A549 (cell line): Measurements from ENCODE around the gene NDUFC1. TPM values are rescaled to one million over a fixed set of nuclear protein-coding genes. Genes with fewer than 3 reads are reported as not detected.

Experiments
- ATAC-seq, 2 experiments: fragments of 200-7000 bp in 1 of 2; fragments of >200 bp in 1 of 2; cut with Nextera tagmentation in 1 of 2; cut with Tn5 transposase in 1 of 2; 3 replicates each; pipeline versions ENCODE4 v1.8.0 to v1.9.1; 2018 to 2020; ENCODE audit warnings: mild to moderate bottlenecking in 1 of 2, moderate library complexity in 1 of 2
- CTCF ChIA-PET: fragments of 300-600 bp; sonication (Branson Sonifier 250); formaldehyde crosslinking; extraction: SDS; loops from one replicate; lab custom pipeline; 2021; ENCODE audit warnings: antibody characterized with exemption, inconsistent platforms; lab: Yijun Ruan, JAX
- POLR2A ChIA-PET: fragments of 350-600 bp; formaldehyde crosslinking; extraction: SDS; loops from one replicate; lab custom pipeline; 2021; ENCODE audit warnings: antibody characterized with exemption, inconsistent platforms; lab: Yijun Ruan, JAX
- DNase-seq, 2 experiments: peaks; one replicate each; pipeline versions ENCODE4 v3.0.0 to v3.0.0-alpha.2; 2011 to 2016; ENCODE audit warnings: low read depth in 1 of 2, low spot score in 1 of 2
- FAIRE-seq: peaks from 2 replicates; lab custom pipeline; 2011; peaks lifted over from hg19 to GRCh38; lab: Jason Lieb, UNC
- H3K27ac ChIP-seq, 2 experiments: fragments of >200 bp; sonication (Bioruptor Twin); formaldehyde crosslinking; 3 replicates each; pipeline ENCODE4 v1.5.1; 2016 to 2017
- H3K4me1 ChIP-seq: fragments of >200 bp; sonication (Bioruptor Twin); formaldehyde crosslinking; 3 replicates; pipeline ENCODE4 v1.6.1; 2016
- H3K4me2 ChIP-seq: fragments of >200 bp; sonication (Bioruptor Twin); formaldehyde crosslinking; 3 replicates; pipeline ENCODE4 v1.6.1; 2016
- H3K4me3 ChIP-seq: fragments of >200 bp; sonication (Bioruptor Twin); formaldehyde crosslinking; 3 replicates; pipeline ENCODE4 v1.5.1; 2016
- H3K9me3 ChIP-seq: fragments of >200 bp; sonication (Bioruptor Twin); formaldehyde crosslinking; 3 replicates; pipeline ENCODE4 v1.6.1; 2016
- CBX8 ChIP-seq: fragments of 200-600 bp; sonication (generic); IDR thresholded peaks from 2 replicates; pipeline ENCODE4 v1.6.1; 2016
- CHD4 ChIP-seq: fragments of 200-600 bp; sonication (generic); IDR thresholded peaks from 2 replicates; pipeline ENCODE4 v1.6.1; 2016; ENCODE audit warnings: antibody characterized with exemption, mild to moderate bottlenecking, borderline replicate concordance
- EHF ChIP-seq: fragments of 250-450 bp; sonication (Bioruptor Pico); IDR thresholded peaks from 2 replicates; pipeline ENCODE4 v1.5.0; 2020; ENCODE audit warnings: mild to moderate bottlenecking
- EP300 ChIP-seq, 2 experiments: fragments of >200 bp; sonication (Bioruptor Twin); formaldehyde crosslinking; IDR thresholded peaks; 2 replicates in 1 of 2; 3 replicates in 1 of 2; pipeline ENCODE4 v1.6.1; 2016 to 2017
- ESRRA ChIP-seq: fragments of 150-350 bp; IDR thresholded peaks from 2 replicates; pipeline ENCODE4 v1.6.1; 2014; ENCODE audit warnings: mild to moderate bottlenecking, low read length, borderline replicate concordance
- FOXS1 ChIP-seq: fragments of 250-450 bp; sonication (Bioruptor Pico); IDR thresholded peaks from 2 replicates; pipeline ENCODE4 v1.5.0; 2020; ENCODE audit warnings: mild to moderate bottlenecking, moderate library complexity
- HOXA7 ChIP-seq: fragments of 250-450 bp; sonication (Bioruptor Pico); IDR thresholded peaks from 2 replicates; pipeline ENCODE4 v1.5.0; 2020; ENCODE audit warnings: mild to moderate bottlenecking, moderate library complexity
- HOXB13 ChIP-seq: fragments of 250-450 bp; sonication (Bioruptor Pico); IDR thresholded peaks from 2 replicates; pipeline ENCODE4 v1.5.0; 2020; ENCODE audit warnings: low read depth, mild to moderate bottlenecking, moderate library complexity
- JUN ChIP-seq, 2 experiments: fragments of >200 bp; sonication (Bioruptor Twin); formaldehyde crosslinking; IDR thresholded peaks; 2 replicates in 1 of 2; 3 replicates in 1 of 2; pipeline ENCODE4 v1.6.1; 2016 to 2017
- JUNB ChIP-seq: fragments of >200 bp; sonication (Bioruptor Twin); formaldehyde crosslinking; IDR thresholded peaks from 2 replicates; pipeline ENCODE4 v1.6.1; 2016
- KDM1A ChIP-seq: fragments of 200-600 bp; sonication (generic); IDR thresholded peaks from 2 replicates; pipeline ENCODE4 v1.6.1; 2016; ENCODE audit warnings: low read depth, mild to moderate bottlenecking
- MAFK ChIP-seq: fragments of 450-650 bp; IDR thresholded peaks from 2 replicates; pipeline ENCODE4 v1.6.1; 2014; ENCODE audit not compliant: partially characterized antibody
- MAZ ChIP-seq: fragments of 150-350 bp; IDR thresholded peaks from 2 replicates; pipeline ENCODE4 v1.6.1; 2014; ENCODE audit warnings: antibody characterized with exemption, low read depth, low read length, borderline replicate concordance
- MYC ChIP-seq: IDR thresholded peaks from 2 replicates; pipeline ENCODE4 v1.6.1; 2012; ENCODE audit warnings: mild to moderate bottlenecking, inconsistent platforms, low read length, improper control_type of control experiment, borderline replicate concordance
- NFE2L2 ChIP-seq: fragments of 150-350 bp; conservative IDR thresholded peaks from 2 replicates; pipeline ENCODE4 v1.6.1; 2014; ENCODE audit warnings: low read length
- PHF8 ChIP-seq: fragments of 200-600 bp; sonication (generic); IDR thresholded peaks from 2 replicates; pipeline ENCODE4 v1.6.1; 2016; ENCODE audit warnings: low read depth, mild to moderate bottlenecking, antibody characterized with exemption, moderate library complexity, borderline replicate concordance
- POLR2A ChIP-seq: IDR thresholded peaks from 2 replicates; pipeline ENCODE4 v1.6.1; 2012; ENCODE audit warnings: mild to moderate bottlenecking, low read length
- SMC3 ChIP-seq: fragments of >200 bp; sonication (Bioruptor Twin); formaldehyde crosslinking; IDR thresholded peaks from 3 replicates; pipeline ENCODE4 v1.6.1; 2018; ENCODE audit warnings: inconsistent platforms
- SREBF2 ChIP-seq: fragments of 450-650 bp; IDR thresholded peaks from 2 replicates; pipeline ENCODE4 v1.6.1; 2014; ENCODE audit warnings: mild to moderate bottlenecking, moderate library complexity
- TP53 ChIP-seq: fragments of 250-450 bp; sonication (Bioruptor Pico); IDR thresholded peaks from 2 replicates; pipeline ENCODE4 v1.5.0; 2021; ENCODE audit warnings: mild to moderate bottlenecking, moderate library complexity
- ZFP36 ChIP-seq: fragments of 450-650 bp; IDR thresholded peaks from 2 replicates; pipeline ENCODE4 v1.6.1; 2014; ENCODE audit warnings: borderline replicate concordance; ENCODE audit not compliant: partially characterized antibody
- ZNF302 ChIP-seq: fragments of 250-450 bp; sonication (Bioruptor Pico); IDR thresholded peaks from 2 replicates; pipeline ENCODE4 v1.9.0; 2021; ENCODE audit warnings: inconsistent platforms, mild to moderate bottlenecking, moderate library complexity
- ZSCAN20 ChIP-seq: fragments of 250-450 bp; sonication (Bioruptor Pico); IDR thresholded peaks from 2 replicates; pipeline ENCODE4 v1.8.0; 2022; ENCODE audit warnings: mild to moderate bottlenecking, moderate library complexity
- WGBS: methylation state at CpG from one replicate; pipeline ENCODE4 v1.1.6; 2017; ENCODE audit errors: missing lambda C conversion rate; 5-methylcytosine and 5-hydroxymethylcytosine counted together
- polyA plus RNA-seq, 4 experiments: library from polyadenylated mRNA; depleted of rRNA in 3 of 4; stranded (reverse); fragments of >200 nt; fragmentation: RNase III in 1 of 4; extraction: RNeasy Plus Mini Kit Qiagen cat#74134 plus additional on column Dnase treatment in 1 of 4; gene quantifications; 2 replicates in 3 of 4; 3 replicates in 1 of 4; pipeline ENCODE4 v1.2.3, GENCODE V29; 2011 to 2017
- TF ChIP-seq, protein P1 (sequence below): fragments of 150-350 bp; IDR thresholded peaks from 2 replicates; pipeline ENCODE4 v1.6.1; 2014; ENCODE audit warnings: low read depth, mild to moderate bottlenecking, low read length
- TF ChIP-seq, protein P2 (sequence below): IDR thresholded peaks from 2 replicates; pipeline ENCODE4 v1.6.1; 2012
- TF ChIP-seq, protein P3 (sequence below): fragments of 450-650 bp; IDR thresholded peaks from 2 replicates; pipeline ENCODE4 v1.6.1; 2014; ENCODE audit warnings: antibody characterized with exemption
- TF ChIP-seq, protein P4 (sequence below): IDR thresholded peaks from 2 replicates; pipeline ENCODE4 v1.6.1; 2012; ENCODE audit warnings: low read depth, borderline replicate concordance
- TF ChIP-seq, protein P5 (sequence below): fragments of >200 bp; sonication (Bioruptor Twin); formaldehyde crosslinking; IDR thresholded peaks from 3 replicates; pipeline ENCODE4 v1.5.1; 2016
- TF ChIP-seq, protein P6 (sequence below): IDR thresholded peaks from 2 replicates; pipeline ENCODE4 v1.6.1; 2012

Gene NDUFC1
- polyA plus RNA-seq, 2 of the 4 experiments (the other 2 are of a cell fraction) = 63.3 to 111 TPM

DNA sequence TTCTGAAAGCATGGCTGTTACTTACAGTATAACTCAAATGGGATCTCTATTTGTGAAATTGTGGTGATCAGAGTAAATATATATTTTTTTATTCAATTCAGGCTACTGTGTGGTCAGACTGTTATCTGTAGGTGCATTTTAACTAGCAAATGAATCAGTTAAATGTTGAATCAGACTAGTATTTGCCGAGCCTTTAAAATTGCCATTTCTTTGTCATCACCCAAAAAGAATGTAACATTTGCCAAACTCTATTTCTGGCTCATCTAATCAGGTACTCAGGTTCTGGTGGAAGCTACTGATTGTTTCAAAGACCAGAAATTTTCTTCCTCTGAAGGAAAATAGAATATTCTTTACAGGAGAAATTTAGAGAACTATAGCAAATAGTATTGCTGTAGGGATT lies 2.7 kb downstream of the NDUFC1 start:
- WGBS = 38% methylated on average over 1 of the region's 1 CpG
- H3K9me3 ChIP-seq = no peaks in the 10 kb centered on the region; the same call in 2 of the 3 replicates
- CTCF ChIA-PET = interaction anchor here (1.1 to 1.9 kb wide), 2 partner anchors 72 to 269 kb away, joined by 3 to 6 read pairs; no protein-coding TSS in a partner anchor
- FAIRE-seq (no peak), ATAC-seq (no peak), DNase-seq (no peak)
- POLR2A ChIA-PET = interaction anchor here (2.9 kb wide), 1 partner anchor 123 kb away, joined by 27 read pairs; the partner anchor contains the start of gene ELF2
- no peak for TF ChIP-seq TP53 (CRISPR knock-in tag)
- TF ChIP-seq, protein P1, sequence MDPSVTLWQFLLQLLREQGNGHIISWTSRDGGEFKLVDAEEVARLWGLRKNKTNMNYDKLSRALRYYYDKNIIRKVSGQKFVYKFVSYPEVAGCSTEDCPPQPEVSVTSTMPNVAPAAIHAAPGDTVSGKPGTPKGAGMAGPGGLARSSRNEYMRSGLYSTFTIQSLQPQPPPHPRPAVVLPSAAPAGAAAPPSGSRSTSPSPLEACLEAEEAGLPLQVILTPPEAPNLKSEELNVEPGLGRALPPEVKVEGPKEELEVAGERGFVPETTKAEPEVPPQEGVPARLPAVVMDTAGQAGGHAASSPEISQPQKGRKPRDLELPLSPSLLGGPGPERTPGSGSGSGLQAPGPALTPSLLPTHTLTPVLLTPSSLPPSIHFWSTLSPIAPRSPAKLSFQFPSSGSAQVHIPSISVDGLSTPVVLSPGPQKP = no peak
- TF ChIP-seq, protein P2, sequence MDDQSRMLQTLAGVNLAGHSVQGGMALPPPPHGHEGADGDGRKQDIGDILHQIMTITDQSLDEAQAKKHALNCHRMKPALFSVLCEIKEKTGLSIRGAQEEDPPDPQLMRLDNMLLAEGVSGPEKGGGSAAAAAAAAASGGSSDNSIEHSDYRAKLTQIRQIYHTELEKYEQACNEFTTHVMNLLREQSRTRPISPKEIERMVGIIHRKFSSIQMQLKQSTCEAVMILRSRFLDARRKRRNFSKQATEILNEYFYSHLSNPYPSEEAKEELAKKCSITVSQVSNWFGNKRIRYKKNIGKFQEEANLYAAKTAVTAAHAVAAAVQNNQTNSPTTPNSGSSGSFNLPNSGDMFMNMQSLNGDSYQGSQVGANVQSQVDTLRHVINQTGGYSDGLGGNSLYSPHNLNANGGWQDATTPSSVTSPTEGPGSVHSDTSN = no peak
- no peak for TF ChIP-seq ZSCAN20 (CRISPR knock-in tag)
- TF ChIP-seq MAZ = no peak
- TF ChIP-seq HOXA7 (CRISPR knock-in tag) = no peak
- TF ChIP-seq, protein P3, sequence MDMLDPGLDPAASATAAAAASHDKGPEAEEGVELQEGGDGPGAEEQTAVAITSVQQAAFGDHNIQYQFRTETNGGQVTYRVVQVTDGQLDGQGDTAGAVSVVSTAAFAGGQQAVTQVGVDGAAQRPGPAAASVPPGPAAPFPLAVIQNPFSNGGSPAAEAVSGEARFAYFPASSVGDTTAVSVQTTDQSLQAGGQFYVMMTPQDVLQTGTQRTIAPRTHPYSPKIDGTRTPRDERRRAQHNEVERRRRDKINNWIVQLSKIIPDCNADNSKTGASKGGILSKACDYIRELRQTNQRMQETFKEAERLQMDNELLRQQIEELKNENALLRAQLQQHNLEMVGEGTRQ = no peak
- TF ChIP-seq FOXS1 = no peak
- no peak for TF ChIP-seq ZFP36
- no peak for TF ChIP-seq JUNB
- TF ChIP-seq CBX8 = no peak
- no peak for TF ChIP-seq SMC3
- no peak for TF ChIP-seq EP300 (IDR thresholded peaks at IDR 0.05)
- no peak for TF ChIP-seq MYC
- no peak for TF ChIP-seq HOXB13 (CRISPR knock-in tag)
- H3K4me3 ChIP-seq = no peak overlapping the region
- H3K4me2 ChIP-seq = peak overlapping the region; percentile 93
- no peak overlapping the region; a peak in 1 of 6 replicates for H3K27ac ChIP-seq
- peaks cover 21% of the 10 kb centered on the region; the same call in 2 of the 3 replicates for H3K4me1 ChIP-seq

DNA sequence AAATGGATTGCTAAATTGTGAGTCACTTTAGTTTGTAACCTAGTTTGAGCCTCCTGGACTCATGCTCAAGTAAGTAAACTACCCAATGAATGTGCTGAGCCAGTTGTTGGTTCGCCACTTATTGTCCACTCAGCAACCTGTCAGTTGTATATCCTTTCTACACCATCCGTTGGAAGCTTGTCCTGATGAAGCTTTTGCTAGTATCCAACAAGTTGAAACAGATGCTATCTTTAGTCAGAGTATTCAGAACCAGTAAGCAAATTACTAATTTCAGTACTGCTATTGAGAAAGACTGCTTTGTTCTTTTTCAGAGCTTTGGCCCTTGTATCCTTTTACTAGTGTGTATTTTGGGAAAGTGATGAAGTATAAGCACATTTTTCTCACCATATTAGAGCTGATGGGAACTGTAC lies 5.3 kb downstream of the NDUFC1 start:
- FAIRE-seq (no peak), ATAC-seq (no peak), DNase-seq (no peak)
- Histone ChIP-seq H3K4me3 (no peak overlapping the region), H3K9me3 (no peaks in the 10 kb centered on the region), H3K4me2 (no peak overlapping the region), H3K4me1 (peaks cover 17% of the 10 kb centered on the region; the same call in 2 of the 3 replicates), H3K27ac (no peak overlapping the region)
- peak; percentile 63 for TF ChIP-seq MAFK
- TF ChIP-seq KDM1A = no peak
- ChIA-PET POLR2A (no interaction called here), CTCF (interaction anchor here (1.0 to 2.8 kb wide), 9 partner anchors 22 to 266 kb away, joined by 3 to 23 read pairs (median 9); no protein-coding TSS in a partner anchor)
- 83% methylated on average over 2 of the region's 2 CpGs for WGBS

DNA sequence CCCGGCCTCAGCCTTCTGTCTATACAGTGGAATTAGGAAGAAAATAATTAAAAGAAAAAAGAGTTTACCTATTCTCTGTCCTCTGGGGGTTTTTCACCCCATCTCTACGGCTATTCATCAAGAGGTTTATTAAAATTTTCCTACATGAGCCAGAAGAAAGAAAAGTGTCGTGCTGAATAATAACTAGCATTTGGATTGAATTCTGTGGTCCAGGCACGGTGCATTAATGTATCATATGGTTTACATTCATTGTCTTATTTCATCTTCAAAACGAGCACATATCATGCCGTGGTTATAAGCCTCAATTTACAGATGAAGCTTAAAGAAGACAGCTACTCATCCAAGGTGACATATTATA lies 6.4 kb downstream of the NDUFC1 start:
- TF ChIP-seq PHF8 (no peak), EHF (CRISPR knock-in tag) (no peak), ZFP36 (no peak), CHD4 (no peak), TP53 (CRISPR knock-in tag) (no peak), ESRRA (no peak), JUN (IDR thresholded peaks at IDR 0.05) (no peak), MYC (no peak), MAZ (no peak), POLR2A (no peak), ZNF302 (CRISPR knock-in tag) (no peak), SREBF2 (no peak), HOXB13 (CRISPR knock-in tag) (no peak), KDM1A (no peak), NFE2L2 (no peak)
- TF ChIP-seq, protein P4, sequence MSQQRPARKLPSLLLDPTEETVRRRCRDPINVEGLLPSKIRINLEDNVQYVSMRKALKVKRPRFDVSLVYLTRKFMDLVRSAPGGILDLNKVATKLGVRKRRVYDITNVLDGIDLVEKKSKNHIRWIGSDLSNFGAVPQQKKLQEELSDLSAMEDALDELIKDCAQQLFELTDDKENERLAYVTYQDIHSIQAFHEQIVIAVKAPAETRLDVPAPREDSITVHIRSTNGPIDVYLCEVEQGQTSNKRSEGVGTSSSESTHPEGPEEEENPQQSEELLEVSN = no peak
- TF ChIP-seq, protein P5, sequence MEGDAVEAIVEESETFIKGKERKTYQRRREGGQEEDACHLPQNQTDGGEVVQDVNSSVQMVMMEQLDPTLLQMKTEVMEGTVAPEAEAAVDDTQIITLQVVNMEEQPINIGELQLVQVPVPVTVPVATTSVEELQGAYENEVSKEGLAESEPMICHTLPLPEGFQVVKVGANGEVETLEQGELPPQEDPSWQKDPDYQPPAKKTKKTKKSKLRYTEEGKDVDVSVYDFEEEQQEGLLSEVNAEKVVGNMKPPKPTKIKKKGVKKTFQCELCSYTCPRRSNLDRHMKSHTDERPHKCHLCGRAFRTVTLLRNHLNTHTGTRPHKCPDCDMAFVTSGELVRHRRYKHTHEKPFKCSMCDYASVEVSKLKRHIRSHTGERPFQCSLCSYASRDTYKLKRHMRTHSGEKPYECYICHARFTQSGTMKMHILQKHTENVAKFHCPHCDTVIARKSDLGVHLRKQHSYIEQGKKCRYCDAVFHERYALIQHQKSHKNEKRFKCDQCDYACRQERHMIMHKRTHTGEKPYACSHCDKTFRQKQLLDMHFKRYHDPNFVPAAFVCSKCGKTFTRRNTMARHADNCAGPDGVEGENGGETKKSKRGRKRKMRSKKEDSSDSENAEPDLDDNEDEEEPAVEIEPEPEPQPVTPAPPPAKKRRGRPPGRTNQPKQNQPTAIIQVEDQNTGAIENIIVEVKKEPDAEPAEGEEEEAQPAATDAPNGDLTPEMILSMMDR = no peak
- TF ChIP-seq, protein P6, sequence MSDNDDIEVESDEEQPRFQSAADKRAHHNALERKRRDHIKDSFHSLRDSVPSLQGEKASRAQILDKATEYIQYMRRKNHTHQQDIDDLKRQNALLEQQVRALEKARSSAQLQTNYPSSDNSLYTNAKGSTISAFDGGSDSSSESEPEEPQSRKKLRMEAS = no peak
- no peak for DNase-seq
- peak overlapping the region; percentile 59 for H3K4me3 ChIP-seq
- 14% methylated on average over 6 of the region's 6 CpGs for WGBS
- POLR2A ChIA-PET = interaction anchor here (1.1 to 1.9 kb wide), 3 partner anchors 28 to 265 kb away, joined by 3 to 13 read pairs (median 3); partner anchors contain the start of gene ELF2
- ATAC-seq = peak in 1 of 2 experiments; percentile 2; a peak in 1 of 6 replicates
- H3K4me1 ChIP-seq = peaks cover 17% of the 10 kb centered on the region; the same call in 2 of the 3 replicates
- peak overlapping the region; percentile 88 to 99 for H3K27ac ChIP-seq
- no peak for FAIRE-seq
- H3K9me3 ChIP-seq = no peaks in the 10 kb centered on the region
- CTCF ChIA-PET = interaction anchor here (0.7 to 2.8 kb wide), 36 partner anchors 9 to 265 kb away, joined by 3 to 23 read pairs (median 4); partner anchors contain the start of gene MGARP
- peak overlapping the region; percentile 86 for H3K4me2 ChIP-seq
